H9 (cell line): ENCODE measurements around the gene PDK4. TPM values are rescaled to one million over a fixed set of nuclear protein-coding genes. Genes with fewer than 3 reads are reported as not detected.

Source experiments
- DNase-seq: peaks from one replicate; pipeline ENCODE4 v3.0.0-alpha.2; 2017
- H2AFZ ChIP-seq: one replicate; pipeline ENCODE4 v1.6.1; 2013; ENCODE audit warnings: mild to moderate bottlenecking, low read length, control low read depth, moderate library complexity
- H2AK5ac ChIP-seq: 2 replicates; pipeline ENCODE4 v1.6.1; 2013; ENCODE audit warnings: low read length, control low read depth, mixed read lengths; ENCODE audit not compliant: insufficient read length
- H2BK120ac ChIP-seq: one replicate; pipeline ENCODE4 v1.6.1; 2013; ENCODE audit warnings: low read depth, mild to moderate bottlenecking, low read length, control low read depth, inconsistent platforms; ENCODE audit not compliant: poor library complexity, severe bottlenecking
- H2BK12ac ChIP-seq: 2 replicates; pipeline ENCODE4 v1.6.1; 2013; ENCODE audit warnings: low read length, control low read depth, mixed read lengths, low read depth; ENCODE audit not compliant: insufficient read length
- H2BK15ac ChIP-seq: 2 replicates; pipeline ENCODE4 v1.6.1; 2013; ENCODE audit warnings: low read depth, low read length, control low read depth
- H2BK20ac ChIP-seq: one replicate; pipeline ENCODE4 v1.6.1; 2013; ENCODE audit warnings: low read depth, mild to moderate bottlenecking, low read length, control low read depth, inconsistent platforms; ENCODE audit not compliant: poor library complexity, severe bottlenecking
- H2BK5ac ChIP-seq: 2 replicates; pipeline ENCODE4 v1.6.1; 2013; ENCODE audit warnings: low read length, control low read depth, mixed read lengths; ENCODE audit not compliant: insufficient read length
- H3K14ac ChIP-seq: 2 replicates; pipeline ENCODE4 v1.6.1; 2013; ENCODE audit warnings: low read length, control low read depth; ENCODE audit not compliant: insufficient read depth
- H3K18ac ChIP-seq: 2 replicates; pipeline ENCODE4 v1.6.1; 2013; ENCODE audit warnings: low read depth, mild to moderate bottlenecking, mixed read lengths, low read length, control low read depth; ENCODE audit not compliant: insufficient read length
- H3K23ac ChIP-seq: 2 replicates; pipeline ENCODE4 v1.6.1; 2013; ENCODE audit warnings: low read length, control low read depth, mixed read lengths, low read depth; ENCODE audit not compliant: insufficient read length
- H3K23me2 ChIP-seq: 2 replicates; pipeline ENCODE4 v1.6.1; 2013; ENCODE audit warnings: low read depth, mild to moderate bottlenecking, mixed read lengths, low read length, control low read depth; ENCODE audit not compliant: insufficient read length, poor library complexity, severe bottlenecking
- H3K27ac ChIP-seq: 2 replicates; pipeline ENCODE4 v1.5.1; 2013; ENCODE audit warnings: low read length, control low read depth, mixed read lengths, low read depth; ENCODE audit not compliant: insufficient read length
- H3K27me3 ChIP-seq: 2 replicates; pipeline ENCODE4 v1.6.1; 2013; ENCODE audit warnings: low read length, control low read depth, inconsistent platforms; ENCODE audit not compliant: insufficient read depth
- H3K4ac ChIP-seq: 2 replicates; pipeline ENCODE4 v1.6.1; 2013; ENCODE audit warnings: low read depth, mild to moderate bottlenecking, control low read depth, inconsistent platforms, low read length, moderate library complexity
- H3K4me1 ChIP-seq: 2 replicates; pipeline ENCODE4 v1.6.1; 2013; ENCODE audit warnings: low read length, control low read depth, inconsistent platforms; ENCODE audit not compliant: insufficient read depth
- H3K4me2 ChIP-seq: 2 replicates; pipeline ENCODE4 v1.6.1; 2013; ENCODE audit warnings: low read length, control low read depth, mixed read lengths; ENCODE audit not compliant: insufficient read length, insufficient read depth
- H3K56ac ChIP-seq: 2 replicates; pipeline ENCODE4 v1.6.1; 2013; ENCODE audit warnings: low read depth, mild to moderate bottlenecking, mixed read lengths, low read length, control low read depth; ENCODE audit not compliant: insufficient read length
- H3K79me1 ChIP-seq: 2 replicates; pipeline ENCODE4 v1.6.1; 2013; ENCODE audit warnings: low read depth, mild to moderate bottlenecking, moderate library complexity, low read length, control low read depth, inconsistent platforms; ENCODE audit not compliant: insufficient read depth, poor library complexity, severe bottlenecking
- H3K79me2 ChIP-seq: 2 replicates; pipeline ENCODE4 v1.6.1; 2013; ENCODE audit warnings: low read length, control low read depth, inconsistent platforms; ENCODE audit not compliant: insufficient read depth
- H3K9ac ChIP-seq: 2 replicates; pipeline ENCODE4 v1.6.1; 2013; ENCODE audit warnings: low read length, control low read depth, mixed read lengths; ENCODE audit not compliant: insufficient read length; ENCODE audit errors: extremely low read depth
- H3K9me3 ChIP-seq: one replicate; pipeline ENCODE4 v1.6.1; 2013; ENCODE audit warnings: low read depth, low read length, inconsistent platforms; ENCODE audit not compliant: control insufficient read depth
- H3T11ph ChIP-seq: one replicate; pipeline ENCODE4 v1.6.1; 2013; ENCODE audit warnings: mild to moderate bottlenecking, low read length, control low read depth, inconsistent platforms
- H4K20me1 ChIP-seq: one replicate; pipeline ENCODE4 v1.6.1; 2013; ENCODE audit not compliant: control insufficient read depth, insufficient read length, insufficient read depth
- H4K5ac ChIP-seq: 2 replicates; pipeline ENCODE4 v1.6.1; 2013; ENCODE audit warnings: low read depth, mild to moderate bottlenecking, mixed read lengths, low read length, control low read depth; ENCODE audit not compliant: insufficient read length
- H4K8ac ChIP-seq: replicated peaks from 2 replicates; pipeline ENCODE4 v1.6.1; 2013; ENCODE audit warnings: low read length, control low read depth, mixed read lengths, low read depth; ENCODE audit not compliant: insufficient read length
- H4K91ac ChIP-seq: 2 replicates; pipeline ENCODE4 v1.6.1; 2013; ENCODE audit warnings: low read depth, mild to moderate bottlenecking, moderate library complexity, mixed read lengths, low read length, control low read depth; ENCODE audit not compliant: insufficient read length
- H3K27ac Mint-ChIP-seq, 3 experiments: 2 replicates in 2 of 3; 3 replicates in 1 of 3; pipeline ENCODE4 v1.8.0; 2020 to 2021; ENCODE audit warnings: mixed read lengths in 3 of 3, mild to moderate bottlenecking in 1 of 3, moderate library complexity in 1 of 3
- H3K27me3 Mint-ChIP-seq: 2 replicates; pipeline ENCODE4 v1.8.0; 2021; ENCODE audit warnings: low read depth, mild to moderate bottlenecking, moderate library complexity, mixed read lengths
- H3K36me3 Mint-ChIP-seq, 3 experiments: 2 replicates in 2 of 3; 3 replicates in 1 of 3; pipeline ENCODE4 v1.8.0; 2020 to 2021; ENCODE audit warnings: low read depth in 3 of 3, mixed read lengths in 3 of 3; ENCODE audit not compliant: insufficient read depth in 1 of 3
- H3K4me1 Mint-ChIP-seq, 2 experiments: 2 replicates each; pipeline ENCODE4 v1.8.0; 2020; ENCODE audit warnings: mixed read lengths in 2 of 2
- H3K4me3 Mint-ChIP-seq, 2 experiments: 2 replicates in 1 of 2; 3 replicates in 1 of 2; pipeline ENCODE4 v1.8.0; 2020 to 2021; ENCODE audit warnings: mild to moderate bottlenecking in 2 of 2, mixed read lengths in 2 of 2, moderate library complexity in 1 of 2
- H3K9me3 Mint-ChIP-seq, 2 experiments: 2 replicates in 1 of 2; 3 replicates in 1 of 2; pipeline ENCODE4 v1.8.0; 2020; ENCODE audit warnings: mild to moderate bottlenecking in 2 of 2, mixed read lengths in 2 of 2, moderate library complexity in 1 of 2
- CTCF ChIP-seq: fragments of 200-600 bp; sonication (generic); conservative IDR thresholded peaks from 3 replicates; pipeline ENCODE4 v1.8.0; 2021; ENCODE audit warnings: antibody characterized with exemption, mild to moderate bottlenecking
- WGBS: extraction: QIAGEN DNeasy Blood & Tissue Kit; methylation state at CpG from one replicate; pipeline ENCODE4 v1.1.7; 2013; ENCODE audit warnings: missing lambda C conversion rate, low lambda C conversion rate, mixed read lengths; ENCODE audit not compliant: insufficient read length; ENCODE audit errors: extremely low coverage; 5-methylcytosine and 5-hydroxymethylcytosine counted together
- total RNA-seq: library from RNA; stranded (reverse); gene quantifications from 2 replicates; pipeline ENCODE4 v1.2.1, GENCODE V29; 2021

Gene PDK4
- total RNA-seq, 1 experiment from 2014 or later: not detected

DNA sequence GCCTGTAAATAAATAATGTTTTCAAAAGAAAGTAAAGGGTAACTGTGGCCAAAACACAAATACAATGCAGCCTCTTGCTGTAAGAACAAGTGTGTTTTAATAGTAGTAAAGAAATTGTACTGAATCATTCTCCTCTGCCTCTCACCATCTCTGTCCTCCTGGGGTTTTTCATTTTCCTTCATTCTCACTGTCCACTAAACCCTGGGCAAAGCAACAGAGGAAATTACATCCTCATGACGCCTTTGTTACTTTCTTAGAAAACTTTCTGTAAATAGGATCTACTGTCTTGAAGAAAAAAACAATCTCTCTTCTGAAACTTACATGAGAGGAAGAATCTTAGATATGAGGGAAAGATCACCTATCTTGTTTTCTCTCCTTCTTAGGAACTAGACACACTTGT, 56.0 kb downstream of the PDK4 start:
- no peak overlapping the region for H3K27ac ChIP-seq

More for the DNA sequence above, 56.0 kb downstream of the PDK4 start:
- no peak overlapping the region for H4K91ac ChIP-seq
- no peak for DNase-seq
- no peak overlapping the region for H2BK120ac ChIP-seq
- no peaks in the 10 kb centered on the region for H3K23me2 ChIP-seq
- no peak overlapping the region for H2BK12ac ChIP-seq
- H3T11ph ChIP-seq: no peak overlapping the region
- H4K20me1 ChIP-seq: no peaks in the 10 kb centered on the region
- H3K9ac ChIP-seq: no peak overlapping the region
- no peak overlapping the region for H2AK5ac ChIP-seq
- no peak overlapping the region for H4K5ac ChIP-seq
- no peak for TF ChIP-seq CTCF
- H3K4ac ChIP-seq: no peak overlapping the region
- Mint-ChIP-seq H3K9me3 (no peaks in the 10 kb centered on the region), H3K27ac (no peak overlapping the region), H3K4me1 (peaks cover 3 to 5% of the 10 kb centered on the region in 2 experiments; a peak in 3 of 4 replicates), H3K27me3 (peaks cover 12% of the 10 kb centered on the region), H3K4me3 (no peak overlapping the region), H3K36me3 (no peaks in the 10 kb centered on the region)
- H3K14ac ChIP-seq: no peak overlapping the region
- H3K27me3 ChIP-seq: no peaks in the 10 kb centered on the region
- no peaks in the 10 kb centered on the region for H3K79me2 ChIP-seq
- no peak overlapping the region for H2BK15ac ChIP-seq
- no peak overlapping the region for H3K18ac ChIP-seq
- H4K8ac ChIP-seq: no peak overlapping the region
- H3K79me1 ChIP-seq: no peaks in the 10 kb centered on the region
- no peak overlapping the region for H3K56ac ChIP-seq
- no peak overlapping the region for H2BK5ac ChIP-seq
- H2AFZ ChIP-seq: no peak overlapping the region
- WGBS: no CpG with 5 or more reads among the region's 1 CpG
- no peak overlapping the region for H2BK20ac ChIP-seq
- no peak overlapping the region for H3K4me2 ChIP-seq
- H3K23ac ChIP-seq: no peak overlapping the region
- no peaks in the 10 kb centered on the region for H3K4me1 ChIP-seq
- H3K9me3 ChIP-seq: no peaks in the 10 kb centered on the region
